Tibial artery (tissue), 4 donors: ENCODE measurements around the gene THAP8.

Source experiments
- DNase-seq, 2 donors: peaks; one replicate each; pipeline ENCODE4 v3.0.0-alpha.2; 2019
- H3K27ac ChIP-seq, 2 donors: fragments of 200-600 bp; sonication (generic) in 1 of 2; 1 replicate in 1 of 2; 2 replicates in 1 of 2; pipeline ENCODE4 v1.5.1; 2018 to 2019; ENCODE audit warnings: mild to moderate bottlenecking in 1 of 2
- H3K27me3 ChIP-seq, 2 donors: fragments of 200-600 bp; sonication (generic) in 1 of 2; one replicate each; pipeline versions ENCODE4 v1.5.1 to v1.6.0; 2016 to 2019
- H3K36me3 ChIP-seq, 3 donors: fragments of 200-600 bp; sonication (generic) in 2 of 3; one replicate each; pipeline ENCODE4 v1.5.1; 2016 to 2019; ENCODE audit warnings: mild to moderate bottlenecking in 2 of 3
- H3K4me1 ChIP-seq, 4 donors: fragments of 200-600 bp; sonication (generic) in 2 of 4; 1 replicate in 3 of 4; 2 replicates in 1 of 4; pipeline ENCODE4 v1.5.1; 2016 to 2019
- H3K4me3 ChIP-seq, 2 donors: fragments of 200-600 bp; sonication (generic) in 1 of 2; 1 replicate in 1 of 2; 2 replicates in 1 of 2; pipeline ENCODE4 v1.5.1; 2018 to 2019; ENCODE audit warnings: mild to moderate bottlenecking in 2 of 2
- H3K9me3 ChIP-seq, 3 donors: fragments of 200-600 bp; sonication (generic) in 1 of 3; one replicate each; pipeline ENCODE4 v1.5.1; 2016 to 2019
- intact Hi-C: fragments of 100-400 bp; cut with DNase I; formaldehyde crosslinking; loops from one replicate; pipeline ENCODE4 v1.15.0; 2023; ENCODE audit warnings: low total_unique reads
- TF ChIP-seq, protein P1 (sequence below), 2 experiments: fragments of 200-600 bp in 1 of 2; fragments of 450-650 bp in 1 of 2; IDR thresholded peaks; one replicate each; pipeline ENCODE4 v1.5.1; 2017 to 2019; ENCODE audit warnings: antibody characterized with exemption in 2 of 2, mild to moderate bottlenecking in 1 of 2, moderate library complexity in 1 of 2

The THAP8 gene

DNA sequence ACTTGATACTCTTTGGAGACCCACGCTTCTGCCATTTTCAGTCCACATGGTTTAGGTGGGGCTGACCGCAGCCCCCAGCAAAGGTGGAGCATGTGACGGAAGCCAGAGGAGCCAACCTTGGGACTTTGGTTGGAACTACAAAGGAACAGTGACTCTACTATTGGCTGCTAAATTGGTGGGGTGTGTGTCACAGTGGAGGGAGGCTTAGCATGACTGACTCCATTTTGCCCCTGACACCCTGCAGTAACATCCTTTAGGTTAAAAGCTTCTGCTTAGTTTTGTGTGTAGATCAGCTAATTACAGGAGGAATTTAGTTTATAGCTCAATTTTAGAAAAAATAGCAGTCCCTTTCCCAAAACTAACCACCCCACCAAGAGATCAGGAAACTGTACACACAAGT is 52.5 kb downstream of the THAP8 start:
- Histone ChIP-seq H3K27me3 (no peaks in the 10 kb centered on the region), H3K4me1 (peaks cover 0 to 26% (median 15%) of the 10 kb centered on the region in 4 donors), H3K4me3 (no peak overlapping the region), H3K9me3 (no peaks in the 10 kb centered on the region), H3K36me3 (peaks cover 6 to 46% (median 13%) of the 10 kb centered on the region in 3 donors), H3K27ac (no peak overlapping the region)
- DNase-seq = no peak
- TF ChIP-seq, protein P1, sequence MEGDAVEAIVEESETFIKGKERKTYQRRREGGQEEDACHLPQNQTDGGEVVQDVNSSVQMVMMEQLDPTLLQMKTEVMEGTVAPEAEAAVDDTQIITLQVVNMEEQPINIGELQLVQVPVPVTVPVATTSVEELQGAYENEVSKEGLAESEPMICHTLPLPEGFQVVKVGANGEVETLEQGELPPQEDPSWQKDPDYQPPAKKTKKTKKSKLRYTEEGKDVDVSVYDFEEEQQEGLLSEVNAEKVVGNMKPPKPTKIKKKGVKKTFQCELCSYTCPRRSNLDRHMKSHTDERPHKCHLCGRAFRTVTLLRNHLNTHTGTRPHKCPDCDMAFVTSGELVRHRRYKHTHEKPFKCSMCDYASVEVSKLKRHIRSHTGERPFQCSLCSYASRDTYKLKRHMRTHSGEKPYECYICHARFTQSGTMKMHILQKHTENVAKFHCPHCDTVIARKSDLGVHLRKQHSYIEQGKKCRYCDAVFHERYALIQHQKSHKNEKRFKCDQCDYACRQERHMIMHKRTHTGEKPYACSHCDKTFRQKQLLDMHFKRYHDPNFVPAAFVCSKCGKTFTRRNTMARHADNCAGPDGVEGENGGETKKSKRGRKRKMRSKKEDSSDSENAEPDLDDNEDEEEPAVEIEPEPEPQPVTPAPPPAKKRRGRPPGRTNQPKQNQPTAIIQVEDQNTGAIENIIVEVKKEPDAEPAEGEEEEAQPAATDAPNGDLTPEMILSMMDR (IDR thresholded peaks at IDR 0.05) = no peak
- intact Hi-C loops = no loop called here

DNA sequence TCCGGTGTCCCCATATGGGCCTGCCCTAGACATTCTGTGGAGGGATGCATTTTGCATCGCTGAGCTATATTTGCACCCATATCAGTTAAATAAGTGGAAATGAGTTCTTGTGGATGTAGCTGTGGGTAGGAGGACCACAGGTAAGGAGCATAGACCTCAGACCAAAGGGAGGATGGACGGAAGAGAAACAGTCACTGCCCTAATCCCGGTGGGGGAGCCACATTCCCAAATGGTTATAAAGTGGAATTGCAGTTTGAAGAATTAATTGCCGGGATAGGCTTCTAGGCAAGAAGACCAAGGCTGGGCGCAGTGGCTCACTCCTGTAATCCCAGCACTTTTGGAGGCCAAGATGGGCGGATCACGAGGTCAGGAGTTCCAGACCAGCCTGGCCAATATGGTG is 57.3 kb downstream of the THAP8 start:
- TF ChIP-seq, protein P1 (IDR thresholded peaks at IDR 0.05) = no peak
- H3K4me1 ChIP-seq = peaks cover 0 to 46% (median 35%) of the 10 kb centered on the region in 4 donors

DNA sequence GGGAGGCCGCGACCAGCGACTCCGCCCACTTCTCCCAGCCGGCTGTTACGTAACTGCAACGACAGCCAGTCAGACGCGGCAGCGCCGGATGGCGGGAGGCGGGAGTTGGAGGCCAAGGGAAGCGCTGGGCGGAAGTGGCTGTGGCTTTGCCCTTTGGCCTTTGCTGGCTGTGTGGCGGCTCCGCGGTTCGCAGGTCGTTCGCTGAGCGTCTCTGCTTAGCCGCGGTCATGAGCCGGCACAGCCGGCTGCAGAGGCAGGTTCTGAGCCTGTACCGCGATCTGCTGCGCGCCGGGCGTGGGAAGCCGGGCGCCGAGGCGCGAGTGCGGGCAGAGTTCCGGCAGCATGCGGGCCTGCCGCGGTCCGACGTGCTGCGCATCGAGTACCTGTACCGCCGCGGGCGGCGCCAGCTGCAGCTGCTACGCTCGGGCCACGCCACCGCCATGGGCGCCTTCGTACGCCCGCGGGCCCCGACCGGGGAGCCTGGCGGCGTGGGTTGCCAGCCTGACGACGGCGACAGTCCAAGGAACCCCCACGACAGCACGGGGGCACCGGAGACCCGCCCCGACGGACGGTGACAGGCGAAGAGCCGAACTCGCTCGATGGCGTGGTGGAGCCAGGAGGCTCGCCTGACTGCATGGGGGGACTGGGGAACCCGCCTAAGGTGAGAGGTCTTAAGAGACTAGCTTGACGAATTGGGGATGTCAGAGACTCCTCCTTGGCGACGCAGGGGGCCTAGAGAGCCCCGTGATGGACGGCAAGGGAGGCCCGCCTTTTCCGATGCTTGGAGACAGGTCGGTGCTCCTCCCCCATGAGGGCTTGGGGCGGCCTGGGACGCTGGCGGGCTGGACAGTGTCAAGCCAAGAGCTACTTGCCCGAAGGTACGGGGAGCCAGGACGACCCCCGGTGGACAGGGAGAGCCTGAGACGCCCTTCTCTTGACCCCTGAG is 58.8 kb downstream of the THAP8 start, which contains the start of gene SDHAF1:
Gene SDHAF1 (plus strand): TSS at position 141 of the 946 bp plus-strand sequence. CDS start 87 bp downstream, at position 228.
- H3K4me3 ChIP-seq = peak within 1 kb of the TSS; percentile 78 to 91
- peaks cover 4 to 15% (median 6%) of the 10 kb centered on the region in 3 donors for H3K36me3 ChIP-seq
- peaks cover 0 to 46% (median 35%) of the 10 kb centered on the region in 4 donors for H3K4me1 ChIP-seq
- TF ChIP-seq, protein P1 (IDR thresholded peaks at IDR 0.05) = no peak
- H3K9me3 ChIP-seq = no peaks in the 10 kb centered on the region
- peak; percentile 96 to 98 for DNase-seq
- no peaks in the 10 kb centered on the region for H3K27me3 ChIP-seq
- H3K27ac ChIP-seq = peak within 1 kb of the TSS; percentile 84
- intact Hi-C loops = loop anchor here (2.0 to 10.0 kb wide), 3 partner anchors 59 to 159 kb away; partner anchors contain the start of genes COX7A1, TBCB, THAP8 and WDR62

More for the DNA sequence above, 57.3 kb downstream of the THAP8 start:
- no peak for DNase-seq
- no peak overlapping the region for H3K4me3 ChIP-seq
- intact Hi-C loops = loop anchor here (5.0 to 10.0 kb wide), 2 partner anchors 121 to 158 kb away; partner anchors contain the start of genes COX7A1 and TBCB
- H3K27ac ChIP-seq = peak overlapping the region; percentile 84
- H3K27me3 ChIP-seq = no peaks in the 10 kb centered on the region
- peaks cover 6 to 27% (median 12%) of the 10 kb centered on the region in 3 donors for H3K36me3 ChIP-seq
- no peaks in the 10 kb centered on the region for H3K9me3 ChIP-seq

DNA sequence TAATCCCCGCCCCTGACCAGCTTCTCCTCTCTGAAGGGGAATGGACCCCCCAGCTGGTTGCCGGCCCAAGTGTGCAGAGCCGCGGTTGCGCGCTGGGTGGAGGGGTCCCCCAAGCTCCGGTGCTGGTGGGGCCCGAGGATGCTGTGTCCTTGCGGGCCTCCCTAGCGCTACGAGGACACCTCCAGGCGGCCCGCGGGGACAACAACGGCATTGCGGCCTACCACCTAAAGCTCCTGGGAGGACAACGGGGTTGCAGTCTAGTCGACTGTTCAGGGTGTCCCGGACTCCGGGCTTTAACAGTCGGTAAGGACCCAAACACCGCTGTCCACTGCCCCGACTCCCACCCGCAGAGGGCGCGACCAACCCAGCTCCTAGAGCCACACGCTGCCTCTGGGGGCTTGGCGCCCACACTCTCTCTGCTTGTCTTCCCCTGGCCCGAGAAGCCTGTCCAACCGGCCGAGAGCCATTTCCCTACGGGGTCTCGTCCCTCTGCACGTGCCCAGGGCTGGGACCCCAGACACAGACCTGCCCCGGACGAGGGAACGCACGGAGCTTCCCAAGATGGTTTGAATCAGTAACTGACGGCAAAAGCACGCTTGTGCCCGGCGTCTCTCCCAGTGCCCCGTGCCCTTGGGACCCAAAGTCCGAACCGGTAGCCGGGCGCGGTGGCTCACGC is 60.0 kb downstream of the THAP8 start:
- peak overlapping the region; percentile 84 for H3K27ac ChIP-seq
- peaks cover 0 to 39% (median 30%) of the 10 kb centered on the region in 4 donors for H3K4me1 ChIP-seq

More for the DNA sequence above, 60.0 kb downstream of the THAP8 start:
- TF ChIP-seq, protein P1 (IDR thresholded peaks at IDR 0.05) = no peak
- H3K4me3 ChIP-seq = peak overlapping the region; percentile 78 to 91
- peaks cover 0 to 5% of the 10 kb centered on the region in 2 donors for H3K27me3 ChIP-seq
- no peaks in the 10 kb centered on the region for H3K9me3 ChIP-seq
- DNase-seq = no peak
- H3K36me3 ChIP-seq = peaks cover 0 to 15% (median 6%) of the 10 kb centered on the region in 3 donors
- intact Hi-C loops = loop anchor here (2.0 to 10.0 kb wide), 2 partner anchors 61 to 161 kb away; partner anchors contain the start of genes COX7A1, THAP8 and WDR62
